GM19328 (cell line): ENCODE data around the gene PPP2R2D.

Experiments
- ATAC-seq: cut with Tn5 transposase; IDR thresholded peaks from one replicate; pipeline ENCODE4 v1.9.1; 2021; ENCODE audit warnings: mild to moderate bottlenecking, moderate library complexity; ENCODE audit not compliant: unreplicated experiment

The PPP2R2D gene

GRCh38 chr10:131926253-131926652, 25.4 kb downstream of the PPP2R2D start:
- no peak for ATAC-seq

GRCh38 chr10:131926743-131927595, 26.2 kb downstream of the PPP2R2D start:
- no peak for ATAC-seq

- peak; percentile 89 for ATAC-seq
Observed at GRCh38 chr10:131928248-131929095, 27.7 kb downstream of the PPP2R2D start.

- ATAC-seq = no peak
Observed at GRCh38 chr10:131929122-131929845, 28.5 kb downstream of the PPP2R2D start.

GRCh38 chr10:131930150-131930549, 29.3 kb downstream of the PPP2R2D start:
- ATAC-seq = no peak

GRCh38 chr10:131930586-131931330, 29.9 kb downstream of the PPP2R2D start:
- no peak for ATAC-seq

- ATAC-seq = no peak
Observed at GRCh38 chr10:131931981-131932380, 31.2 kb downstream of the PPP2R2D start.

GRCh38 chr10:131933016-131933695, 32.3 kb downstream of the PPP2R2D start:
- ATAC-seq = no peak

- no peak for ATAC-seq
Observed at GRCh38 chr10:131933696-131934086, 32.9 kb downstream of the PPP2R2D start.

- no peak for ATAC-seq
Observed at GRCh38 chr10:131934769-131935168, 34.0 kb downstream of the PPP2R2D start.

- no peak for ATAC-seq
Observed at GRCh38 chr10:131935260-131935659, 34.5 kb downstream of the PPP2R2D start.

GRCh38 chr10:131936294-131936693, 35.5 kb downstream of the PPP2R2D start:
- no peak for ATAC-seq

GRCh38 chr10:131936736-131937135, 35.9 kb downstream of the PPP2R2D start:
- ATAC-seq = no peak

GRCh38 chr10:131937836-131938235, 37.0 kb downstream of the PPP2R2D start:
- no peak for ATAC-seq

GRCh38 chr10:131938681-131939080, 37.9 kb downstream of the PPP2R2D start:
- no peak for ATAC-seq

GRCh38 chr10:131942455-131942854, 41.6 kb downstream of the PPP2R2D start:
- ATAC-seq = no peak

- no peak for ATAC-seq
Observed at GRCh38 chr10:131943021-131943814, 42.4 kb downstream of the PPP2R2D start.

- no peak for ATAC-seq
Observed at GRCh38 chr10:131944412-131944811, 43.6 kb downstream of the PPP2R2D start.
